ENCODE results near the gene EIF2AK3.
"Not testable (repeated sequence)": the region's sequence is repeated elsewhere in the genome, so short reads cannot be mapped to it uniquely, and the experiment has no call there.

The EIF2AK3 gene

GRCh38 chr2:88597168-88597567 lies 30.1 kb downstream of the EIF2AK3 start:
- DNase-seq (ENCODE audit: low read depth in 2 of 2), result no peak

DNA sequence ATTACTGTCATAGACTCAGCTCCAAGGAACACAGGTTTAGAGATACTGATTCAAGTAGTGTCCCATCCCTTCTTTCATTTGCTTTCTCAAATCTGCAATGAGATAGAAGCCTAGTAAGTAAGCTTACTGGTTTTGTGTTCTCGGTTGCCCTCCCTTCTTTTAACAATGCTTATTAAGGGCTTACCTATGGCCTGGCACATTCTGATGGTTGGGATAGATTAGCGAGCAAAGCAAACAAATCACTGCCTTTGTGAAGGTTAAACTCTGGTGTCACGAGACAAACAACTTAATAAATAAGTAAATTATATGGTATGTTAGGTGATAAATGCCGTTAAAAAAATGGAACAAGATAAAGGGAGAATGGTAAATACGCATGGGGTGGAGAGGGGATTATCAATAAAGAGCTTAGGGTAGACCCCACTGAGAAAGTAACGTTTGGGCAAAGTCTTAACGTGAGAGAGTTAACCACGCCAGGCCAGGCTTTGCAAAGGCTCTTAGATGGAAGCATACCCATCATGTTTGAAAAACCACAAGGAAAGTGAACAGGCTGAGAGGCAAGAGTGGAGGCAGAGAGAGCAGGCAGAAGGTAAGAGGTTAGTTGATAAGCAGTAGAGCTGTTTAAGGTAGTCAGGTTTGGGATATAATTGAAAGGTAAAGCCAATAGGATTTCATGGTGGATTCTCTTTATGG lies 31.0 kb downstream of the EIF2AK3 start:
- DNase-seq (ENCODE audit: low read depth in 2 of 2), result no peak

GRCh38 chr2:88591698-88592097 lies 35.6 kb downstream of the EIF2AK3 start:
- no peak for DNase-seq (ENCODE audit: low read depth in 2 of 2)

GRCh38 chr2:88590998-88591613 lies 36.2 kb downstream of the EIF2AK3 start:
- DNase-seq (ENCODE audit: low read depth in 2 of 2), result peak; percentile 1 to 6

- no peak for DNase-seq (ENCODE audit: low read depth in 2 of 2)
Measured at GRCh38 chr2:88585969-88586368, 41.3 kb downstream of the EIF2AK3 start.

GRCh38 chr2:88582030-88582429 lies 45.2 kb downstream of the EIF2AK3 start:
- DNase-seq (ENCODE audit: low read depth in 2 of 2), result no peak

GRCh38 chr2:88580088-88580487 lies 47.2 kb downstream of the EIF2AK3 start:
- no peak for DNase-seq (ENCODE audit: low read depth in 2 of 2)

DNA sequence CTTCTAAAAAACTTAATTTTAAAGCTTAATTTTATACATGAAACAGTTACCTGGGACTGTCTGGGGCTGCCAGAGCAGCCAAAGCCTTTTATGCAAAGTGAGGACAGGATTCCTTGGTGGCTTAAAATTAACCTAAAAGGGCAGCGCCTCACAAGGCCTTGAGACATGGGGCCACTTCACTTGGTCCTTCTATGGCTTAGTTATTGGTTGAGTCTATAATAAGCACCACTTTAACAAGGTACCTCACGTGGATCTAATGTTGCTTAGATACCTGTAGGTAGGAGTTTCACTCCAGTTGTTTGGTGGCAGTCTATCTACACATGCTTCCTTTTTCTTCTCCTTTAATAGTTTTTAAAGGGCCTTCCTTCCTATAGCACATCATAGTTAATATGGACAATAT lies 51.6 kb downstream of the EIF2AK3 start:
- DNase-seq (ENCODE audit: low read depth in 2 of 2), result no peak

- no peak for DNase-seq (ENCODE audit: low read depth in 2 of 2)
Measured at GRCh38 chr2:88575051-88575450, 52.2 kb downstream of the EIF2AK3 start.

- no peak for DNase-seq (ENCODE audit: low read depth in 2 of 2)
Measured at GRCh38 chr2:88574445-88574844, 52.8 kb downstream of the EIF2AK3 start.

GRCh38 chr2:88568179-88568578 lies 59.1 kb downstream of the EIF2AK3 start:
- DNase-seq (ENCODE audit: low read depth in 2 of 2), result no peak

DNA sequence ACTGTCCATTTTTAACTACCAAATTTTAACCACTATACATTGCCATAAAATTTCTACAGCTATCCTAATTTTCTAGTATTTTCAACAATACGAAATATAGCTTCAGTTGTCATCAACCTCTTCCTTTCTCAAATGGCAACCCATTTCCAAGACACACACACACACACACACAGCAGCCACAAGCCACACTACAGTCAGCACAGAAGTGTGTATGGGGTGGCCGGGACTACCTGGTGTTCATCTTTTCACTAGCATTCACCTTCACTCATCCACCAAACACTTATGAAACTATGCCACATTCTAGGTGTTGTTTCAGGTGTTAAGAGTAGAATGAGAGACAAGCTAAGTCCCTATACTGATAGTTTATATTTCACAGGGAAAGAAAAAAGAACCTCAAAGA lies 62.9 kb downstream of the EIF2AK3 start:
- no peak for DNase-seq (ENCODE audit: low read depth in 2 of 2)

- no peak for DNase-seq (ENCODE audit: low read depth in 2 of 2)
Measured at GRCh38 chr2:88563129-88563528, 64.1 kb downstream of the EIF2AK3 start.

DNA sequence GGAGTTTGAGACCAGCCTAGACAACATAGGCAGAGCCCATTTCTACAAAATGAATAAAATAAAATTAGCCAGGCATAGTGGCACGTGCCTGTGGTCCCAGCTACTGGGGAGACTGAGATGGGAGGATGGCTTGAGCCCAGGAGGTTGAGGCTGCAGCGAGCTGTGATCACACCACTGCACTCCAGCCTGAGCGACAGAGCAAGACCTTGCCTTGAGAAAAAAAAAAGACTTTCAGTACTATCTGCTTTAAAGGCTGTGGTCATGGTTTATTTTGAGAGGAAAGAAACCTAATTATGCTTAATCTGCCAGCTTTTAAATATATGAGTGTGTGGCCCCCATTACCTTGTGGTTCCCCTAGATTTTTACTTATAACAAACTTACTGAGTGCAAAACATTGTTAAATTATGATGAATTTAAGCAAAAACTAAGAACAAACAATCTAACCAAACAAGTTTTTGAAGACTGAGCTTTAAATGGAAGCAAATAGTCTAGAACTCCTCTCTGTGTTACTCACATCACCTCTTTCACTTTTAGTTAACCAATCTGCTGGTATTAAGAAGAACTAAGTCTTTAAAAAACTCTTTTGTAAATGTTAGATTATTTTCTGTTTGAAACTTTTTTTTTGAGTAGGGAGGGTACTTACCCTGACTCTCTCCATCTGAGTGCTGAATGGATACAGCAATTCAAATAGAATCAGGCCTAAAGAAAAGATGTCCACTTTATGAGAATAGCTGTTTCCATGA lies 65.4 kb downstream of the EIF2AK3 start:
- no peak for DNase-seq (ENCODE audit: low read depth in 2 of 2)

DNA sequence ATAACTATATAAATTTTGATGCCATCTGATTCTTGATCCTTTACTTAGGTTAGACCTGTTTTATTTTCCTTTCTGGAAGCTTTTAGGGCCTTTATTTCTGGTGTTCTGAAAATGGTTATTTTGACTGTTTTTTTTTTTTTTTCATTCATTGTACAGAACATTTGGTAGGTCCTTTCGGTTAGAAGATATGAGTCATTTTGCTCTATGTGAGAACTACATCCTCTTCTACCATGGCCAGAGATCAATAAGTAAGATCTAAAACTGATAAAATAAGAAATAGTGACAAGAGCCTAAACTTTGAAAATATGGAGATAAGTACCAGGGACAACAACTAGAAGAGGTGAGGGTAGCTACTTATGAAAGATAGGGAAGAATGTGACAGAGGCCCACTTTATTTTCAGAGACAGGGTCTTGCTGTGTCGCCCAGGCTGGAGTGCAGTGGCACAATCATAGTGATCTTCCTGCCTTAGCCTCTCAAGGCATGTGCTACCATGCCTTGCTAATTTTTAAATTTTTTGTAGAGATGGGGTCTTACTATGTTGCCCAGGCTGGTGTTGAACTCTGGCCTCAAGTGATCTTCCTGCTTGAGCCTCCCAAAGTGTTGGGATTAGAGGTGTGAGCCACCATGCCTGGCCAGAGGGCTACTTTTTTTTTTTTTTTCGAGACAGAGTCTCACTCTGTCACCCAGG lies 66.5 kb downstream of the EIF2AK3 start:
- no peak for DNase-seq (ENCODE audit: low read depth in 2 of 2)

DNA sequence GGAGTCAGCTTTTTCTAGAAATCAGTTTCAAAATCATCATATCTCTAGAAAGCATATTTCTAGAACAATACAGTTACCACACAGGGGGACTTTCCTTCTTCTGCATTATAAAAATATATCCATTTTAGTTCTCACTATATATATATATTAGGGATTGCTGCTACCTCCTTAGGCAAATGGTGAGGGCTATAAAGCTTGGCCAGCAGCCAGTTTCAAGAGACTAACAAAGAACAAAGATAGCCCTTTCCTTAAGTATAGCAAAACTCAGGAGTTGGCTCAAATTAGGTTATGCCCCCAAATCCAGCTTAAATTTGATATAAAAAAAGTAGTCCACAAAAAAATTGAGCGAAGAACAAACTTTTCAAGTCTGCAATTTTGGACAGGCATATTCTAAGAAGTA lies 70.0 kb downstream of the EIF2AK3 start:
- DNase-seq (ENCODE audit: low read depth in 2 of 2), result no peak

DNA sequence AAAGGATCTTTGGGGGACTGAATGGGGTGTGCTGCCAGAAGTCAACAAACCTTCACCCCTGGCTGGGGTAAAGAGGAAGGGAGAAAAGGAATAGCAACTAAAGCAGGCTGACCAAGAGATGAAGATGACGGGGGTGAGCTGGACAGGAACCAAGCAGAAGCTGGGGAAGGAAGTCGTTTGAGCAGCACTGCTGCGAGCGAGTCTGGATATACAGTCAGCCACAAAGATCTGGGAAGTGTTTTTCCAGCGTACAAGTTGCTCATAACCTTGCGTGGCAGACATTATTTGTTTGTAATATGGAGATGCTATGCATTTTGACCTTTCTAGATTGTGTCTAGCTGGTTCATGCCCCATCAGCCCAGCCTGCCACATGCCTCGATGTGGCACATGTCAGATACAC lies 71.2 kb downstream of the EIF2AK3 start:
- DNase-seq (ENCODE audit: low read depth in 2 of 2), result no peak

DNA sequence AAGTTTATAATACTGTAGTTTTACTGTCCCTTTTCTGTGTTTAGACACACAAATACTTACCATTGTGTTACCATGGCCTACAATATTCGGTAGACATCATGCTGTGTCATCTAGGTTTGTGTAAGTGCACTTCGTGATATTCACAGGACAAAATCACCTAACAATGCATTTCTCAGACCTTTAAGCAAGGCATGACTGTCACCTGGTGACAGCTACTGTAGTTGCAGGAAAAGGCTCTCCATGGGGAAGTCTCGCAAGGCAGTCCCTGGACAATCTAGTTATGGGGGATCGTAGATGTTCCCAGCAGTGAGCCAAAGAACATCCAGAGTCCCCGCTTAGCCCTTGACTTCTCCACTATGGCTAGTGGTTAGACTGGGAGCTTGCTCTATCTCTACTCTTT lies 73.1 kb downstream of the EIF2AK3 start:
- DNase-seq (ENCODE audit: low read depth in 2 of 2), result no peak

DNA sequence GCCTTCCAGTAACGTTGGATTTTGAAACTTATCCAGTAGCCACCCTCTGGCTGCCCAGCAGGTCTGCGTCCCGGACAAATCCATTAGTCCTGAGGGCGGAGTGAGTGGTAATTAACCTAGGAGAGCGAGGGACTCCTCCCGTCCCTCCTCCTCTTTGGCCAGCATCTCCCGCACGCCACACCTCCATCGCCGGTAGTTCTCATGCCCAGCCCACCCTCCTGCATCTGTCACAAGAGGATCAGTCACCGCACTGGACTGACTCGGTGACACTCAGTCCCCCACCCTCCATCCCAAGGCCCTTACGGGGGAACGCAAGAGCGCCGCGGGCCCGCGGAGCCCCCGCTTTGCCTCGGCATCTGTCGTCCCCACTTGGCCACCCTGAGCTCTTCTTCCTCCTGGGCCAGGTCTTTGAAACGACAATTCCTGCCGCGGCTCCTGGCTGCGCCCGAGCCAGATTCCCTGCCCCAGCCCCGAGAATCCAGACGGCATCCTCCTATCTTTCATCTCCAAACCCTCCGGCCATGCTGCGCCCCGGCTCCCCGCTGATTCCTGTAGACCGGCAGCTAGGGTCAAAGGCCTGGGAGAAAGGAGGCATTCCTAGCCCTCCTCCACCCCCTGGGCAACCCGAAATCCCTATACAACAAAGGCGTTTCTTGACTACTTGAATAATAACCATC lies 77.5 kb downstream of the EIF2AK3 start:
- no peak for DNase-seq (ENCODE audit: low read depth in 2 of 2)

- not testable (repeated sequence) for DNase-seq (ENCODE audit: low read depth in 2 of 2)
Measured at GRCh38 chr2:88546291-88546690, 81.0 kb downstream of the EIF2AK3 start.

DNA sequence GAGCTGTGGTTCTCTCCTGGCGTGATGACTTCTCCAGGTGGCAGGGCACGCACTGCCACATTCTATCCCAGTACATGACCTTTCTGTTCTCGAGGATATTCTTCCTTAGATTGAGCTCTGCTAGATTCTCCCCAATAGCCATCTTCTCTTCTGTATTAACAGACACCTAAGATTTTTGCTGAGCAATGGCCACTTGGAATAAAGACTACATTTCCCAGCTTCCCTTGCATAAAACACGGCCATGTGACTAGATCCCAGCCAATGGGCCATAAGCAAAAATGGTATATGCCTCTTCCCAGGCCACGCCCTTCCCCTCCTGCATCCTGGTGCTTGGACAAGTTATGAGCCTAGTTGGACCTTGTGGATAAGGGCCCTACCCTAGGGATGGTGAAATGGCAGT lies 82.1 kb downstream of the EIF2AK3 start:
- no peak for DNase-seq (ENCODE audit: low read depth in 2 of 2)

DNA sequence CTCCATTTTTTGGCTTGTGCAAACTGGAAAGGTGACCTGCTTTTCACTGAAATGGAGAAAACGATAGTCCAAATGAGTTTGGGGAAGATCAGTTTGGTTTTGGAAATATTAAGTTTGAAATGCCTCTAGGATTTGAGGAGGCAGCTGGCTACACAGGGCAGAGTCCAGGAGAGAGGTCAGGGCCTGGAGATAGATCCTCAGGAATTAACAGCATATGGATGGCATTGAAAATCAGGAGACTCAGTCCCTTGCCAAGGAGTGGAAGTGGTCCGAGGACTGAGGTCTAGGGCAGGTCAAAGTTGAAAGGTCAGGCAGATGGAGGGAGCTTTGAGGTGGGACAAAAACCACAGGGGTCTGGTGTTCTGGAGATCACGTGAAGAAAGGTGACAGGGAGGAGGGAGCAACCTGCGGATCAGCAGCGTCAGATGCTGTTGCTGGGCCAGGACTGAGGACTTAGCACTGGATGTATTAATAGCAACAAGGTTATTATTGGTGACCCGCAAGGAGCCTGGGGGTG lies 83.7 kb downstream of the EIF2AK3 start:
- DNase-seq (ENCODE audit: low read depth in 2 of 2), result no peak
